ENCODE data around the gene GDI2. TPM values are rescaled to one million over a fixed set of nuclear protein-coding genes. Genes with fewer than 3 reads are reported as not detected.

GDI2 gene
- total RNA-seq, 4 donors from 2014 or later = 228 to 348 (median 312) TPM

- no peak for TF ChIP-seq CTCF (IDR thresholded peaks at IDR 0.05; ENCODE audit: low read depth)
These were observed 4.8 kb upstream of the GDI2 start for GRCh38 chr10:5818048-5818331.

GRCh38 chr10:5817322-5818047 lies 4.3 kb upstream of the GDI2 start:
- TF ChIP-seq CTCF (IDR thresholded peaks at IDR 0.05; ENCODE audit: low read depth) = no peak

- TF ChIP-seq CTCF (IDR thresholded peaks at IDR 0.05; ENCODE audit: low read depth) = no peak
These were observed 2.9 kb upstream of the GDI2 start for GRCh38 chr10:5816170-5816569.

GRCh38 chr10:5814110-5815107 lies 1.2 kb upstream of the GDI2 start:
- TF ChIP-seq CTCF (IDR thresholded peaks at IDR 0.05; ENCODE audit: low read depth) = no peak

- TF ChIP-seq CTCF (IDR thresholded peaks at IDR 0.05; ENCODE audit: low read depth) = no peak
These were observed 218 bp downstream of the GDI2 start for GRCh38 chr10:5813091-5813340.

- no peak for TF ChIP-seq CTCF (IDR thresholded peaks at IDR 0.05; ENCODE audit: low read depth)
These were observed 747 bp downstream of the GDI2 start for GRCh38 chr10:5812283-5813090.

- TF ChIP-seq CTCF (IDR thresholded peaks at IDR 0.05; ENCODE audit: low read depth) = no peak
These were observed 1.8 kb downstream of the GDI2 start for GRCh38 chr10:5811387-5811821.

Data from subcutaneous adipose tissue (tissue), 4 donors.